Neural crest cell (in vitro differentiated cells): Measurements from ENCODE around the gene SH3PXD2A. TPM values are rescaled to one million over a fixed set of nuclear protein-coding genes. Genes with fewer than 3 reads are reported as not detected.

Experiments used
- DNase-seq: peaks from one replicate; pipeline ENCODE4 v3.0.0; 2021; ENCODE audit warnings: low read depth, mixed read lengths, low spot score
- H3K27ac Mint-ChIP-seq: one replicate; pipeline ENCODE4 v1.8.0; 2021; ENCODE audit warnings: mild to moderate bottlenecking, mixed read lengths; ENCODE audit not compliant: unreplicated experiment
- H3K27me3 Mint-ChIP-seq: 2 replicates; pipeline ENCODE4 v1.8.0; 2021; ENCODE audit warnings: low read depth, mild to moderate bottlenecking, mixed read lengths
- H3K36me3 Mint-ChIP-seq: 2 replicates; pipeline ENCODE4 v1.8.0; 2021; ENCODE audit warnings: low read depth, mild to moderate bottlenecking, mixed read lengths
- H3K4me1 Mint-ChIP-seq: 2 replicates; pipeline ENCODE4 v1.8.0; 2021; ENCODE audit warnings: mixed read lengths
- H3K4me3 Mint-ChIP-seq: one replicate; pipeline ENCODE4 v1.8.0; 2021; ENCODE audit warnings: mild to moderate bottlenecking, mixed read lengths
- H3K9me3 Mint-ChIP-seq: 2 replicates; pipeline ENCODE4 v1.8.0; 2021; ENCODE audit warnings: mixed read lengths
- CTCF ChIP-seq: fragments of 200-600 bp; sonication (generic); conservative IDR thresholded peaks from 2 replicates; pipeline ENCODE4 v1.5.0; 2021; ENCODE audit warnings: antibody characterized with exemption, mild to moderate bottlenecking
- total RNA-seq: library from RNA; stranded (reverse); gene quantifications from 2 replicates; pipeline ENCODE4 v1.2.1, GENCODE V29; 2021

SH3PXD2A gene
- total RNA-seq, 1 donor from 2014 or later: 22.8 TPM

GRCh38 chr10:103798511-103798910, 56.9 kb downstream of the SH3PXD2A start:
- no peak overlapping the region for H3K27ac Mint-ChIP-seq
- H3K27me3 Mint-ChIP-seq: no peaks in the 10 kb centered on the region
- no peaks in the 10 kb centered on the region for H3K9me3 Mint-ChIP-seq

GRCh38 chr10:103797857-103798256, 57.5 kb downstream of the SH3PXD2A start:
- no peak for DNase-seq
- H3K9me3 Mint-ChIP-seq: no peaks in the 10 kb centered on the region
- H3K27me3 Mint-ChIP-seq: no peaks in the 10 kb centered on the region
- H3K27ac Mint-ChIP-seq: peak overlapping the region; percentile 12
- H3K4me1 Mint-ChIP-seq: peaks cover 42% of the 10 kb centered on the region
- H3K4me3 Mint-ChIP-seq: no peak overlapping the region
- TF ChIP-seq CTCF: no peak
- H3K36me3 Mint-ChIP-seq: peaks cover 8% of the 10 kb centered on the region

More at GRCh38 chr10:103798511-103798910, 56.9 kb downstream of the SH3PXD2A start:
- Mint-ChIP-seq H3K4me1 (peaks cover 42% of the 10 kb centered on the region), H3K36me3 (peaks cover 8% of the 10 kb centered on the region), H3K4me3 (no peak overlapping the region)
- DNase-seq: no peak
- TF ChIP-seq CTCF: no peak

GRCh38 chr10:103795634-103796270, 59.6 kb downstream of the SH3PXD2A start:
- Mint-ChIP-seq H3K9me3 (no peaks in the 10 kb centered on the region), H3K36me3 (peaks cover 9% of the 10 kb centered on the region), H3K27me3 (no peaks in the 10 kb centered on the region), H3K4me3 (no peak overlapping the region), H3K27ac (no peak overlapping the region), H3K4me1 (peaks cover 35% of the 10 kb centered on the region)
- no peak for TF ChIP-seq CTCF
- no peak for DNase-seq

GRCh38 chr10:103794996-103795395, 60.4 kb downstream of the SH3PXD2A start:
- Mint-ChIP-seq H3K27me3 (no peaks in the 10 kb centered on the region), H3K4me3 (no peak overlapping the region), H3K9me3 (no peaks in the 10 kb centered on the region), H3K27ac (peak overlapping the region; percentile 12), H3K36me3 (peaks cover 11% of the 10 kb centered on the region), H3K4me1 (peaks cover 29% of the 10 kb centered on the region)
- DNase-seq: no peak
- no peak for TF ChIP-seq CTCF

GRCh38 chr10:103793920-103794883, 61.2 kb downstream of the SH3PXD2A start:
- Mint-ChIP-seq H3K4me3 (no peak overlapping the region), H3K27ac (peak overlapping the region; percentile 13), H3K27me3 (no peaks in the 10 kb centered on the region), H3K4me1 (peaks cover 21% of the 10 kb centered on the region), H3K9me3 (no peaks in the 10 kb centered on the region), H3K36me3 (peaks cover 10% of the 10 kb centered on the region)
- no peak for TF ChIP-seq CTCF
- DNase-seq: no peak
